ENCODE data around the gene IVNS1ABP.

- no peak for TF ChIP-seq CTCF (IDR thresholded peaks at IDR 0.05; ENCODE audit: extremely low read depth in 1 of 2, insufficient read depth in 1 of 2, low read depth in 1 of 2, low read length in 2 of 2)
- no peak for TF ChIP-seq POLR2A (IDR thresholded peaks at IDR 0.05; ENCODE audit: low read depth, low read length)
- TF ChIP-seq MAX (IDR thresholded peaks at IDR 0.05; ENCODE audit: insufficient read depth, insufficient read length): no peak
- TF ChIP-seq JUN (IDR thresholded peaks at IDR 0.05; ENCODE audit: borderline replicate concordance, insufficient read depth, insufficient read length, low read depth): no peak
- TF ChIP-seq EZH2 (IDR thresholded peaks at IDR 0.05; ENCODE audit: borderline replicate concordance, low read depth, low read length, severe bottlenecking): no peak
These were observed 32.3 kb downstream of the IVNS1ABP start for GRCh38 chr1:185284533-185285276.

Data from endothelial cell of umbilical vein (primary cell).